Measurements from ENCODE around the gene UBP1. TPM values are rescaled to one million over a fixed set of nuclear protein-coding genes. Genes with fewer than 3 reads are reported as not detected.
"Not testable (repeated sequence)": the region's sequence is repeated elsewhere in the genome, so short reads cannot be mapped to it uniquely, and the experiment has no call there.

Gene UBP1
- total RNA-seq, 1 donor from 2014 or later = 81.9 TPM

DNA sequence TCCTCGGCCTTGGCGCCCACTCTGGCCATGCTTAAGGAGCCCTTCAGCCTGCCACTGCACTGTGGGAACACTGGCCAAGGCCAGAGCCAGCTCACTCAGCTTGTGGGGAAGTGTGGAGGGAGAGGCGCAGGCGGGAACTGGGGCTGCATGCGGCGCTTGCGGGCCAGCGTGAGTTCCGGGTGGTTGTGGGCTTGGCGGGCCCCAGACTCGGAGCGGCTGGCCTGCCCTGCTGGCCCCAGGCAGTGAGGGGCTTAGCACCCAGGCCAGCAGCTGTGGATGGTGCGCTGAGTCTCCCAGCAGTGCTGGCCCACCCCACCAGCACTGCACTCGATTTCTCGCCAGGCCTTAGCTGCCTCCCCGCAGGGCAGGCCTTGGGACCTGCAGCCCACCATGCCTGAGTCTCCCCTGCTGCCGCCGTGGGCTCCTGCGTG, 13.1 kb upstream of the UBP1 start:
- no peak overlapping the region for H3K27ac Mint-ChIP-seq (ENCODE audit: unreplicated experiment)
- peaks cover 10% of the 10 kb centered on the region for H3K9me3 Mint-ChIP-seq
- TF ChIP-seq CTCF (conservative IDR thresholded peaks at IDR 0.05) = no peak
- no peak overlapping the region for H3K4me3 Mint-ChIP-seq
- H3K27me3 Mint-ChIP-seq (ENCODE audit: low read depth) = no peaks in the 10 kb centered on the region
- H3K4me1 Mint-ChIP-seq = peaks cover 10% of the 10 kb centered on the region
- no peak for DNase-seq (ENCODE audit: low read depth, low spot score)
- peaks cover 63% of the 10 kb centered on the region for H3K36me3 Mint-ChIP-seq (ENCODE audit: low read depth)

DNA sequence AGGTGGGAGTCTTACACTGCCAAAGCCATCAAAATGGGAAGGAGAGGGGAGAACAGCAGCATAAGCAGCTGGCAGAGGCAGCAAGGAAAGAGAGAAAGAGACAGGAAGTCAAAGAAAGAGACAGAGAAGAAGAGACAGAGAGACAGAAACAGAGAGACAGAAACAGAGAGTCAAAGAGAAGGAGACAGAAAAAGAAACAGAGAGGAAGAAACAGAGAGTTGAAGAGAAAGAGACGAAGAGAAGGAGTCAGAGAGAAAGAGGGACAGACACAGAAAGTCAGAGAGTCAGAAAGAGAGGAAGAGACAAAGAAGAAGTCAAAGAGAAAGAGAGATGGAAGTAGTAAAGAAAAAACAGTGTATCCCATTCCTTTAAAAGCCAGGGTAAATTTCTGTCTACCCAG, 11.8 kb upstream of the UBP1 start:
- not testable (repeated sequence) for H3K4me3 Mint-ChIP-seq; H3K27me3 Mint-ChIP-seq (ENCODE audit: low read depth); H3K27ac Mint-ChIP-seq (ENCODE audit: unreplicated experiment); DNase-seq (ENCODE audit: low read depth, low spot score); H3K9me3 Mint-ChIP-seq
- peaks cover 55% of the 10 kb centered on the region for H3K36me3 Mint-ChIP-seq (ENCODE audit: low read depth)
- peaks cover 23% of the 10 kb centered on the region for H3K4me1 Mint-ChIP-seq

- TF ChIP-seq CTCF (conservative IDR thresholded peaks at IDR 0.05) = no peak
- Mint-ChIP-seq H3K27ac (ENCODE audit: unreplicated experiment) (peak overlapping the region; percentile 19), H3K36me3 (ENCODE audit: low read depth) (peaks cover 25% of the 10 kb centered on the region), H3K9me3 (no peaks in the 10 kb centered on the region), H3K4me1 (peaks cover 30% of the 10 kb centered on the region), H3K27me3 (ENCODE audit: low read depth) (no peaks in the 10 kb centered on the region), H3K4me3 (peak overlapping the region; percentile 99)
- DNase-seq (ENCODE audit: low read depth, low spot score) = no peak
Observed at GRCh38 chr3:33447958-33448357, 7.8 kb upstream of the UBP1 start.

- peak; percentile 25 for DNase-seq (ENCODE audit: low read depth, low spot score)
- Mint-ChIP-seq H3K36me3 (ENCODE audit: low read depth) (peaks cover 18% of the 10 kb centered on the region), H3K4me1 (peaks cover 30% of the 10 kb centered on the region), H3K4me3 (peak overlapping the region; percentile 99), H3K27ac (ENCODE audit: unreplicated experiment) (peak overlapping the region; percentile 97)
- H3K9me3 Mint-ChIP-seq; H3K27me3 Mint-ChIP-seq (ENCODE audit: low read depth): not testable (repeated sequence)
Observed at GRCh38 chr3:33447256-33447625, 7.0 kb upstream of the UBP1 start.

GRCh38 chr3:33442190-33442589, 2.0 kb upstream of the UBP1 start:
- Mint-ChIP-seq H3K9me3 (no peaks in the 10 kb centered on the region), H3K4me1 (peaks cover 42% of the 10 kb centered on the region), H3K27me3 (ENCODE audit: low read depth) (no peaks in the 10 kb centered on the region), H3K27ac (ENCODE audit: unreplicated experiment) (no peak overlapping the region), H3K36me3 (ENCODE audit: low read depth) (no peaks in the 10 kb centered on the region), H3K4me3 (peak overlapping the region; percentile 98)
- TF ChIP-seq CTCF (conservative IDR thresholded peaks at IDR 0.05) = no peak
- no peak for DNase-seq (ENCODE audit: low read depth, low spot score)

- Mint-ChIP-seq H3K9me3 (no peaks in the 10 kb centered on the region), H3K4me1 (peaks cover 43% of the 10 kb centered on the region), H3K4me3 (peak overlapping the region; percentile 98), H3K27ac (ENCODE audit: unreplicated experiment) (peak overlapping the region; percentile 99), H3K27me3 (ENCODE audit: low read depth) (no peaks in the 10 kb centered on the region), H3K36me3 (ENCODE audit: low read depth) (no peaks in the 10 kb centered on the region)
- DNase-seq (ENCODE audit: low read depth, low spot score) = no peak
- TF ChIP-seq CTCF (conservative IDR thresholded peaks at IDR 0.05) = no peak
Observed at GRCh38 chr3:33441225-33441976, 1.2 kb upstream of the UBP1 start.

Data from neural crest cell (in vitro differentiated cells).